DND-41 (cell line): ENCODE measurements around the gene PLD5.
A peak's percentile ranks its signal among the peaks of the same experiment; 100 is the strongest.

Experiments
- ATAC-seq: fragments of 200-7000 bp; cut with Tn5 transposase; 3 replicates; pipeline ENCODE4 v1.9.1; 2021; ENCODE audit warnings: low read depth; ENCODE audit not compliant: insufficient read depth
- DNase-seq: peaks from one replicate; pipeline ENCODE4 v3.0.0-alpha.2; 2020
- H2AFZ ChIP-seq: 2 replicates; pipeline ENCODE4 v1.6.0; 2012; ENCODE audit warnings: low read depth, low read length
- H3K27ac ChIP-seq: 2 replicates; pipeline ENCODE4 v1.5.1; 2012; ENCODE audit warnings: low read length, inconsistent platforms
- H3K27me3 ChIP-seq: fragments of 200-600 bp; sonication (generic); 2 replicates; pipeline ENCODE4 v1.6.0; 2012; ENCODE audit warnings: low read length, mild to moderate bottlenecking, inconsistent platforms; ENCODE audit not compliant: insufficient read depth, poor library complexity
- H3K36me3 ChIP-seq: 2 replicates; pipeline ENCODE4 v1.5.1; 2012; ENCODE audit warnings: low read length, inconsistent platforms; ENCODE audit not compliant: insufficient read depth
- H3K4me1 ChIP-seq: 2 replicates; pipeline ENCODE4 v1.5.1; 2012; ENCODE audit warnings: mild to moderate bottlenecking, low read length; ENCODE audit not compliant: insufficient read depth
- H3K4me2 ChIP-seq: 2 replicates; pipeline ENCODE4 v1.6.0; 2012; ENCODE audit warnings: mild to moderate bottlenecking, moderate library complexity, low read length, inconsistent platforms; ENCODE audit not compliant: insufficient read depth
- H3K4me3 ChIP-seq, 2 experiments: fragments of 200-600 bp in 1 of 2; shearing (Covaris generic) in 1 of 2; 2 replicates each; pipeline ENCODE4 v1.5.1; 2012 to 2016; ENCODE audit warnings: inconsistent platforms in 2 of 2, low read length in 2 of 2, mild to moderate bottlenecking in 2 of 2, low read depth in 1 of 2, moderate library complexity in 1 of 2
- H3K79me2 ChIP-seq: 2 replicates; pipeline ENCODE4 v1.6.0; 2012; ENCODE audit warnings: low read length, inconsistent platforms; ENCODE audit not compliant: insufficient read depth
- H3K9ac ChIP-seq: 2 replicates; pipeline ENCODE4 v1.6.0; 2012; ENCODE audit warnings: low read depth, mild to moderate bottlenecking, inconsistent platforms, low read length, moderate library complexity
- H3K9me3 ChIP-seq: 2 replicates; pipeline ENCODE4 v1.5.1; 2012; ENCODE audit warnings: low read length, moderate library complexity, mild to moderate bottlenecking, inconsistent platforms; ENCODE audit not compliant: insufficient read depth, severe bottlenecking
- H4K20me1 ChIP-seq: 2 replicates; pipeline ENCODE4 v1.6.0; 2012; ENCODE audit warnings: low read length; ENCODE audit not compliant: insufficient read depth
- EZH2 ChIP-seq: IDR thresholded peaks from 3 replicates; pipeline ENCODE4 v1.6.1; 2012; ENCODE audit warnings: borderline replicate concordance, low read depth, mild to moderate bottlenecking, moderate library complexity, low read length, inconsistent platforms; ENCODE audit not compliant: severe bottlenecking
- TF ChIP-seq, protein P1 (sequence below): IDR thresholded peaks from 2 replicates; pipeline ENCODE4 v1.5.1; 2012; ENCODE audit warnings: borderline replicate concordance, low read length, moderate library complexity, mild to moderate bottlenecking; ENCODE audit not compliant: poor library complexity, severe bottlenecking; ENCODE audit errors: extremely low read depth

PLD5 gene

DNA sequence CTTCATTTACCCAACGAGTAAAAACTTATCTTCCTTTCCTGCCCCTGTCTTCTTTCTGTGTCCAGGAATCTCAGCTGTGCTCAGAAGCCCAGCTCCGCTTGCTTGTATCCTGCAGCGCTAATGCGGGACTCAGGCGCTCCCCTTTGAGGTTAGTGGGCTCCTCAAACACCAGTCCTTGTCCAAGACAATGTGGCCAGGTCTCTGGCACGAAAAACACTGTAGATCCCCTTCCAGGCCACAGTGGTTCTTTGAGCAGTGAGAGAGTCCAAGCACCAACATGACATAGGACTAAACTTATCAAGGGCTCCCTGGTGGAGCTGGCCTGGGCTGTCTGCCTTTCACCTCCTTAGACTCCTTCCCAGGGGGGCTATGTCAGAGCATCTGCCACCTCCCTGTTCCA is 53.7 kb downstream of the PLD5 start:
- DNase-seq (no peak), ATAC-seq (no peak)
- Histone ChIP-seq H3K9ac (no peak overlapping the region), H4K20me1 (no peaks in the 10 kb centered on the region), H3K4me1 (no peaks in the 10 kb centered on the region), H3K27ac (no peak overlapping the region), H3K36me3 (no peaks in the 10 kb centered on the region), H3K4me3 (no peak overlapping the region), H3K27me3 (no peaks in the 10 kb centered on the region), H3K4me2 (no peak overlapping the region), H2AFZ (no peak overlapping the region), H3K79me2 (no peaks in the 10 kb centered on the region), H3K9me3 (no peaks in the 10 kb centered on the region)
- TF ChIP-seq, protein P1, sequence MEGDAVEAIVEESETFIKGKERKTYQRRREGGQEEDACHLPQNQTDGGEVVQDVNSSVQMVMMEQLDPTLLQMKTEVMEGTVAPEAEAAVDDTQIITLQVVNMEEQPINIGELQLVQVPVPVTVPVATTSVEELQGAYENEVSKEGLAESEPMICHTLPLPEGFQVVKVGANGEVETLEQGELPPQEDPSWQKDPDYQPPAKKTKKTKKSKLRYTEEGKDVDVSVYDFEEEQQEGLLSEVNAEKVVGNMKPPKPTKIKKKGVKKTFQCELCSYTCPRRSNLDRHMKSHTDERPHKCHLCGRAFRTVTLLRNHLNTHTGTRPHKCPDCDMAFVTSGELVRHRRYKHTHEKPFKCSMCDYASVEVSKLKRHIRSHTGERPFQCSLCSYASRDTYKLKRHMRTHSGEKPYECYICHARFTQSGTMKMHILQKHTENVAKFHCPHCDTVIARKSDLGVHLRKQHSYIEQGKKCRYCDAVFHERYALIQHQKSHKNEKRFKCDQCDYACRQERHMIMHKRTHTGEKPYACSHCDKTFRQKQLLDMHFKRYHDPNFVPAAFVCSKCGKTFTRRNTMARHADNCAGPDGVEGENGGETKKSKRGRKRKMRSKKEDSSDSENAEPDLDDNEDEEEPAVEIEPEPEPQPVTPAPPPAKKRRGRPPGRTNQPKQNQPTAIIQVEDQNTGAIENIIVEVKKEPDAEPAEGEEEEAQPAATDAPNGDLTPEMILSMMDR = no peak
- TF ChIP-seq EZH2 = no peak

DNA sequence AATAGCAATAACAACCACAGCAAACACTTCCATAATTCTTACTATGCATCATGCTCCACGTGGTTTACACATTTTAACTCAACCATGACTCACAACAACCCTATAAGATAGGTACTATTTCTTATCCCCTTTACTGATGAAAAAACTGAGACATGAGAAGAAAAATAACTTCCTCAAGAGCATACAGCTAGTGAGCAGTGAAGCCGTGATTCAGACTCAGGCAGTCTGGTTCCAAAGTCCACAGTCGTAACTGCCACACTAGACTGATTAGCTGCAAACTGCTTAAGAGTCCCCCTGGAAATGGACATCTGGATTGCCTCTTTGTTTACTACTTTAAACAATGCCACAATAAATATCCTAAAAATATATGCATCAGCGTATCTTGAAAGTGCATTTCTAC is 55.7 kb downstream of the PLD5 start:
- no peak for TF ChIP-seq EZH2
- TF ChIP-seq, protein P1 = no peak
- Histone ChIP-seq H3K27me3 (no peaks in the 10 kb centered on the region), H3K36me3 (no peaks in the 10 kb centered on the region), H3K4me3 (no peak overlapping the region), H3K4me1 (no peaks in the 10 kb centered on the region), H3K9me3 (no peaks in the 10 kb centered on the region), H3K79me2 (no peaks in the 10 kb centered on the region), H3K4me2 (no peak overlapping the region), H4K20me1 (no peaks in the 10 kb centered on the region), H3K27ac (no peak overlapping the region), H3K9ac (no peak overlapping the region), H2AFZ (no peak overlapping the region)
- DNase-seq (no peak), ATAC-seq (no peak)

DNA sequence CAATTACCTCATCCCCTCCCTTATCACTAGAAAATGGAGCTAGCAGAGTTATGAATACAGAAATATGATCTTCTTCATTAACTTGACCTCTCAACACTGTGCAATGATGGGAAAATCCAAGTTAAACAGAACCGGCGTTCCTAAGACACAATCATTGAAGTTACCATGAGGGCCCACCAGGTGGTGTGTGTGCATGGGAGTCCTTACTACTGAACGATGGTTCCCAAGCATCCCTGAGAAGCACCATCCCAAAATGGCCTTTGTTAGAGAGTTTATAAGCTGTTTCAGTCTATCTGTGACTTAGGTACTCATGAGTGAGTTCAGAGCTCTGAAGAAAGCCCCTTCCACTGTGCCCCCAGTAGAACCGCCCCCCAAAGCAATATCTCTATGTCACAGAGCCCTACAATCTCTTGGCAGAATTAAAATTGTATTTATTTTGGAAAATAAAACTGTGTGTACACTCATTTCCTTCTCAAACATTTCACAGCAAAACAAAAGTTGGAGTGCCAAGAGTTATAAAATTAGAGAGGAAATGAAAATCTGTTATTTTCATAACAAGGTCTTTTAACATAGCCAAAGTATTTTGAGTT is 56.8 kb downstream of the PLD5 start:
- H2AFZ ChIP-seq = no peak overlapping the region
- H3K4me3 ChIP-seq = no peak overlapping the region
- H3K79me2 ChIP-seq = no peaks in the 10 kb centered on the region
- H3K27me3 ChIP-seq = no peaks in the 10 kb centered on the region
- no peak overlapping the region for H3K27ac ChIP-seq
- H3K4me2 ChIP-seq = no peak overlapping the region
- peaks cover 1% of the 10 kb centered on the region for H3K9me3 ChIP-seq
- DNase-seq (peak; percentile 18), ATAC-seq (peak; percentile 67; the same call in 2 of the 3 replicates)
- no peaks in the 10 kb centered on the region for H3K4me1 ChIP-seq
- no peak overlapping the region for H3K9ac ChIP-seq
- no peaks in the 10 kb centered on the region for H4K20me1 ChIP-seq
- TF ChIP-seq EZH2 = no peak
- TF ChIP-seq, protein P1 = peak; percentile 66
- no peaks in the 10 kb centered on the region for H3K36me3 ChIP-seq
